Measurements from ENCODE around the gene RHOT2. TPM values are rescaled to one million over a fixed set of nuclear protein-coding genes. Genes with fewer than 3 reads are reported as not detected.

The RHOT2 gene
- total RNA-seq, 1 experiment from 2014 or later, result 210 TPM

DNA sequence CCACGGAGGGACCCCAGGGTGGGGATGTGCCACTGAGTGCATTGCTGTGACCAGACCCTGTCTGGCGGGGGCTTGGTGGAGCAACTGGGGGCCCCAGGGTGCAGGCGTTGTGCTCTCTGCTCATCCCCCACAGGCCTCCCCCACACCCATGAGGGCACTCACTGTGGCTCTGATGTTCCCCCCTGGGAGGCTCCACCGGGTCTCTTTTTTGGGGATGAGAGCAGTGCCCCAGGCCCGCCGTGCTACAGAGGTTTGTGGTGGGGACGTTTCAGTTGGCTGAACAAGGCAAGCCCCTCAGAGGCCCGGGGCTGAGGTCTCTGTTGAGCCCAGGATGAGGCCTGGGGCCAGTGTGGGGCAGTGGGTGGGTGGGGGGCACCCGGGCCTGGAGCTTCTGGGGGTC lies 55.8 kb downstream of the RHOT2 start:
- H2BK15ac ChIP-seq (ENCODE audit: low read depth, low read length), result no peak overlapping the region
- TF ChIP-seq, protein P1, sequence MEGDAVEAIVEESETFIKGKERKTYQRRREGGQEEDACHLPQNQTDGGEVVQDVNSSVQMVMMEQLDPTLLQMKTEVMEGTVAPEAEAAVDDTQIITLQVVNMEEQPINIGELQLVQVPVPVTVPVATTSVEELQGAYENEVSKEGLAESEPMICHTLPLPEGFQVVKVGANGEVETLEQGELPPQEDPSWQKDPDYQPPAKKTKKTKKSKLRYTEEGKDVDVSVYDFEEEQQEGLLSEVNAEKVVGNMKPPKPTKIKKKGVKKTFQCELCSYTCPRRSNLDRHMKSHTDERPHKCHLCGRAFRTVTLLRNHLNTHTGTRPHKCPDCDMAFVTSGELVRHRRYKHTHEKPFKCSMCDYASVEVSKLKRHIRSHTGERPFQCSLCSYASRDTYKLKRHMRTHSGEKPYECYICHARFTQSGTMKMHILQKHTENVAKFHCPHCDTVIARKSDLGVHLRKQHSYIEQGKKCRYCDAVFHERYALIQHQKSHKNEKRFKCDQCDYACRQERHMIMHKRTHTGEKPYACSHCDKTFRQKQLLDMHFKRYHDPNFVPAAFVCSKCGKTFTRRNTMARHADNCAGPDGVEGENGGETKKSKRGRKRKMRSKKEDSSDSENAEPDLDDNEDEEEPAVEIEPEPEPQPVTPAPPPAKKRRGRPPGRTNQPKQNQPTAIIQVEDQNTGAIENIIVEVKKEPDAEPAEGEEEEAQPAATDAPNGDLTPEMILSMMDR (conservative IDR thresholded peaks at IDR 0.05), result no peak
- H4K91ac ChIP-seq (ENCODE audit: insufficient read length, low read depth, low read length), result no peak overlapping the region
- H2BK120ac ChIP-seq (ENCODE audit: low read depth, low read length, poor library complexity, severe bottlenecking), result no peak overlapping the region
- no peak overlapping the region for H2BK5ac ChIP-seq (ENCODE audit: insufficient read length, low read length)
- H3K4me1 Mint-ChIP-seq, result peaks cover 8 to 16% of the 10 kb centered on the region in 2 experiments
- no peak overlapping the region for H2BK20ac ChIP-seq (ENCODE audit: low read depth, low read length, poor library complexity, severe bottlenecking)
- no peak overlapping the region for H3K4ac ChIP-seq (ENCODE audit: low read depth, low read length)
- peaks cover 13% of the 10 kb centered on the region for H3K23me2 ChIP-seq (ENCODE audit: insufficient read length, low read depth, low read length, poor library complexity, severe bottlenecking)
- no peak overlapping the region for H3K9ac ChIP-seq (ENCODE audit: extremely low read depth, insufficient read length, low read length)
- peaks cover 21% of the 10 kb centered on the region for H3K27me3 Mint-ChIP-seq (ENCODE audit: low read depth)
- H2AFZ ChIP-seq (ENCODE audit: low read length), result no peak overlapping the region
- WGBS (ENCODE audit: extremely low coverage, insufficient read length, low lambda C conversion rate), result no CpG with 5 or more reads among the region's 9 CpGs
- no peaks in the 10 kb centered on the region for H3K27me3 ChIP-seq (ENCODE audit: insufficient read depth, low read length)
- H3K27ac ChIP-seq (ENCODE audit: insufficient read length, low read depth, low read length), result no peak overlapping the region
- H3K9me3 ChIP-seq (ENCODE audit: control insufficient read depth, low read depth, low read length), result no peaks in the 10 kb centered on the region
- H4K5ac ChIP-seq (ENCODE audit: insufficient read length, low read depth, low read length), result no peak overlapping the region
- no peak overlapping the region for H3T11ph ChIP-seq (ENCODE audit: low read length)
- no peak overlapping the region for H2AK5ac ChIP-seq (ENCODE audit: insufficient read length, low read length)
- no peak overlapping the region for H3K4me2 ChIP-seq (ENCODE audit: insufficient read depth, insufficient read length, low read length)
- no peak overlapping the region for H2BK12ac ChIP-seq (ENCODE audit: insufficient read length, low read depth, low read length)
- no peak for DNase-seq
- peaks cover 0 to 5% (median 3%) of the 10 kb centered on the region in 3 experiments; a peak in 1 of 7 replicates for H3K36me3 Mint-ChIP-seq (ENCODE audit: insufficient read depth in 1 of 3, low read depth in 3 of 3)
- H3K27ac Mint-ChIP-seq, result no peak overlapping the region
- no peaks in the 10 kb centered on the region for H3K79me2 ChIP-seq (ENCODE audit: insufficient read depth, low read length)
- no peak overlapping the region for H3K56ac ChIP-seq (ENCODE audit: insufficient read length, low read depth, low read length)
- H3K9me3 Mint-ChIP-seq, result no peaks in the 10 kb centered on the region
- H3K4me3 Mint-ChIP-seq, result no peak overlapping the region
- H3K79me1 ChIP-seq (ENCODE audit: insufficient read depth, low read depth, low read length, poor library complexity, severe bottlenecking), result no peaks in the 10 kb centered on the region
- H4K8ac ChIP-seq (replicated peaks; ENCODE audit: insufficient read length, low read depth, low read length), result no peak overlapping the region
- no peaks in the 10 kb centered on the region for H3K4me1 ChIP-seq (ENCODE audit: insufficient read depth, low read length)
- H3K14ac ChIP-seq (ENCODE audit: insufficient read depth, low read length), result no peak overlapping the region
- H3K18ac ChIP-seq (ENCODE audit: insufficient read length, low read depth, low read length), result no peak overlapping the region
- H4K20me1 ChIP-seq (ENCODE audit: control insufficient read depth, insufficient read depth, insufficient read length), result no peaks in the 10 kb centered on the region
- no peak overlapping the region for H3K23ac ChIP-seq (ENCODE audit: insufficient read length, low read depth, low read length)

Other genes with a start within 250 kb of the RHOT2 start
- 37.1 TPM in 2 replicates for gene RAB11FIP3, start 242.5 kb upstream of the RHOT2 start, total RNA-seq (2021)
- 71.2 and 76.4 TPM in 2 replicates for gene CAPN15, start 140.4 kb upstream of the RHOT2 start, total RNA-seq (2021)
- gene PRR35, start 107.7 kb upstream of the RHOT2 start, total RNA-seq (2021), result 0.33 and 0.50 TPM in 2 replicates
- gene NHLRC4, start 101.1 kb upstream of the RHOT2 start, total RNA-seq (2021), result 0.26 and 0.42 TPM in 2 replicates
- gene PIGQ, start 98.2 kb upstream of the RHOT2 start, total RNA-seq (2021), result 58.0 and 65.5 TPM in 2 replicates
- 19.1 and 20.4 TPM in 2 replicates for gene RAB40C, start 78.1 kb upstream of the RHOT2 start, total RNA-seq (2021)
- gene WFIKKN1, start 37.1 kb upstream of the RHOT2 start, total RNA-seq (2021), result 8.3 and 8.7 TPM in 2 replicates
- 108 and 109 TPM in 2 replicates for gene METTL26, start 31.8 kb upstream of the RHOT2 start, total RNA-seq (2021)
- 50.5 and 52.5 TPM in 2 replicates for gene MCRIP2, start 26.3 kb upstream of the RHOT2 start, total RNA-seq (2021)
- gene WDR90, start 18.8 kb upstream of the RHOT2 start, total RNA-seq (2021), result 61.8 and 68.2 TPM in 2 replicates
- 7.6 and 8.8 TPM in 2 replicates for gene RHBDL1, start 7.5 kb downstream of the RHOT2 start, total RNA-seq (2021)
- 95.6 and 102 TPM in 2 replicates for gene STUB1, start 12.3 kb downstream of the RHOT2 start, total RNA-seq (2021)
- 50.1 and 52.7 TPM in 2 replicates for gene JMJD8, start 16.2 kb downstream of the RHOT2 start, total RNA-seq (2021)
- gene WDR24, start 22.3 kb downstream of the RHOT2 start, total RNA-seq (2021), result 18.3 and 19.5 TPM in 2 replicates
- 9.6 and 10.7 TPM in 2 replicates for gene FBXL16, start 37.7 kb downstream of the RHOT2 start, total RNA-seq (2021)
- 26.2 and 28.9 TPM in 2 replicates for gene METRN, start 47.0 kb downstream of the RHOT2 start, total RNA-seq (2021)
- 31.5 and 34.8 TPM in 2 replicates for gene ANTKMT, start 53.0 kb downstream of the RHOT2 start, total RNA-seq (2021)
- gene CCDC78, start 58.3 kb downstream of the RHOT2 start, total RNA-seq (2021), result 12.1 TPM in 2 replicates
- 21.3 and 25.2 TPM in 2 replicates for gene HAGHL, start 59.0 kb downstream of the RHOT2 start, total RNA-seq (2021)
- gene CIAO3, start 72.9 kb downstream of the RHOT2 start, total RNA-seq (2021), result 21.9 and 26.4 TPM in 2 replicates
- 0.22 and 0.31 TPM in 2 replicates for gene MSLN, start 92.6 kb downstream of the RHOT2 start, total RNA-seq (2021)
- gene RPUSD1, start 120.2 kb downstream of the RHOT2 start, total RNA-seq (2021), result 48.6 and 52.2 TPM in 2 replicates
- 120 and 127 TPM in 2 replicates for gene CHTF18, start 120.5 kb downstream of the RHOT2 start, total RNA-seq (2021)
- not detected in 2 replicates for gene GNG13, start 132.6 kb downstream of the RHOT2 start, total RNA-seq (2021)

Data from H9 (cell line).